ENCODE results near the gene CTSL. TPM values are rescaled to one million over a fixed set of nuclear protein-coding genes. Genes with fewer than 3 reads are reported as not detected.

Gene CTSL
- 230 and 242 TPM in 2 replicates for total RNA-seq

DNA sequence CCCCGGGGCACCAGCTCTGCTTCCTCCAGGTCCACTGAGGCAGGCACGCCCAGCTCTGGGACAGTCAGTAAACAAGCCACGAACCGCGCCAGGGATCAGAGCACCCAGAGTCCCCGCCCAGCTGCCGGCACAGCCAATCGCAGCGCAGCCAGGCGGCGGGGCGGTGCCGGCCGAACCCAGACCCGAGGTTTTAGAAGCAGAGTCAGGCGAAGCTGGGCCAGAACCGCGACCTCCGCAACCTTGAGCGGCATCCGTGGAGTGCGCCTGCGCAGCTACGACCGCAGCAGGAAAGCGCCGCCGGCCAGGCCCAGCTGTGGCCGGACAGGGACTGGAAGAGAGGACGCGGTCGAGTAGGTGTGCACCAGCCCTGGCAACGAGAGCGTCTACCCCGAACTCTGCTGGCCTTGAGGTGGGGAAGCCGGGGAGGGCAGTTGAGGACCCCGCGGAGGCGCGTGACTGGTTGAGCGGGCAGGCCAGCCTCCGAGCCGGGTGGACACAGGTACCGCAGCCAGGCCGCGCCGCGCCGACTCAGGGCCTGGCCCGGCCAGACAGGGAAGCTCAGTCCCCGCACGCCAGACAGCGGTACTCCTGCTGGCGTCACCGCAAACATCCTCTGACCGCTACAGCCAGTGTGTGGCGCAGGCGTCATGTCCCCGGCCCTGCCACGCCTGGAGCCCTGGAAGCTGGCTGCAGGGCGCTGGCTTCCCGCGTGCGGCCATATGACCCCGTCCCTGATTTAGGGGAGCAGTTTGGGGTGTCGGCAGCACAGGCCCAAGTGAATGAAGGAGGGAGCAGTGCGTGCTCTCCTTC is at the start of gene CTSL:
TSS of gene CTSL (plus strand) at position 220 of the 810 bp plus-strand sequence. CDS start 1,485 bp downstream, outside the sequence.

Other genes starting within 250 kb of the CTSL start
- 13.8 and 18.7 TPM in 2 replicates for gene DAPK1, start 228.3 kb upstream of the CTSL start, total RNA-seq
- gene SPATA31E1, start 156.8 kb downstream of the CTSL start, total RNA-seq: not detected in 2 replicates
- gene SPATA31C1, start 191.8 kb downstream of the CTSL start, total RNA-seq: not detected in 2 replicates
- gene CDK20, start 248.4 kb downstream of the CTSL start, total RNA-seq: 0.40 and 0.98 TPM in 2 replicates

Data from mammary microvascular endothelial cell (primary cell).